Left colon (tissue), 2 donors: ENCODE data around the gene EPB41L3. TPM values are rescaled to one million over a fixed set of nuclear protein-coding genes. Genes with fewer than 3 reads are reported as not detected.

Experiments
- ATAC-seq: fragments of 200-7000 bp; cut with Tn5 transposase; one replicate; pipeline ENCODE4 v1.9.1; 2020; ENCODE audit warnings: mild to moderate bottlenecking, moderate library complexity
- DNase-seq, 2 donors: peaks; one replicate each; pipeline ENCODE4 v3.0.0-alpha.2; 2020
- intact Hi-C, 2 donors: fragments of 100-400 bp; cut with DNase I in 1 of 2; cut with micrococcal nuclease in 1 of 2; formaldehyde crosslinking; loops; one replicate each; pipeline versions ENCODE4 v1.11.2 to v1.14.0; 2022; cut with DNase I, micrococcal nuclease
- total RNA-seq, 2 donors: library from RNA; stranded (reverse); fragmentation: NEBNext Ultra II Directional; extraction: Animal tissue kit (Norgen Biotek cat#: 25700); gene quantifications; one replicate each; pipeline ENCODE4 v1.2.1, GENCODE V29; 2021
- donor health status: DM: no; HTN: no; CAD: no.
- donor health status: DM: yes; HTN: yes; CAD: no.

Gene EPB41L3
- total RNA-seq, 2 donors from 2014 or later: 87.7 to 98.6 TPM

- DNase-seq: no peak
- intact Hi-C loops: no loop called here
- no peak for ATAC-seq
Measured at GRCh38 chr18:5376986-5377385, 166.8 kb downstream of the EPB41L3 start.

- DNase-seq (no peak), ATAC-seq (no peak)
- intact Hi-C loops: no loop called here
Measured at GRCh38 chr18:5370332-5370731, 173.5 kb downstream of the EPB41L3 start.

GRCh38 chr18:5369513-5369912, 174.3 kb downstream of the EPB41L3 start:
- no peak for ATAC-seq
- no peak for DNase-seq
- intact Hi-C loops: no loop called here

GRCh38 chr18:5365443-5365842, 178.4 kb downstream of the EPB41L3 start:
- DNase-seq (no peak), ATAC-seq (no peak)
- intact Hi-C loops: no loop called here

- intact Hi-C loops: no loop called here
- DNase-seq: no peak
- no peak for ATAC-seq
Measured at GRCh38 chr18:5350636-5351035, 193.2 kb downstream of the EPB41L3 start.

Other genes starting within 250 kb of the EPB41L3 start
- 1 to 10 TPM; 8.9 to 9.9 TPM for gene ZBTB14, start 248.3 kb downstream of the EPB41L3 start, total RNA-seq